HepG2 (cell line): Measurements from ENCODE around the gene PRELID1. TPM values are rescaled to one million over a fixed set of nuclear protein-coding genes. Genes with fewer than 3 reads are reported as not detected.
A peak's percentile ranks its signal among the peaks of the same experiment; 100 is the strongest.

Experiments
- ATAD3A ChIP-seq: sonication (generic); formaldehyde crosslinking; IDR thresholded peaks from 2 replicates; pipeline ENCODE4 v1.4.0; 2020; ENCODE audit warnings: missing genetic modification reagents
- ATF1 ChIP-seq: IDR thresholded peaks from 2 replicates; pipeline ENCODE4 v1.6.1; 2016; ENCODE audit warnings: mild to moderate bottlenecking, control low read depth
- BHLHE40 ChIP-seq: IDR thresholded peaks from 2 replicates; pipeline ENCODE4 v1.6.1; 2011; ENCODE audit warnings: low read length, improper control_type of control experiment
- EEA1 ChIP-seq: sonication (generic); formaldehyde crosslinking; IDR thresholded peaks from 2 replicates; pipeline ENCODE4 v1.5.1; 2020; ENCODE audit warnings: mild to moderate bottlenecking, missing genetic modification reagents, borderline replicate concordance
- ELF3 ChIP-seq: IDR thresholded peaks from 2 replicates; pipeline ENCODE4 v1.6.1; 2016; ENCODE audit warnings: missing genetic modification reagents, missing compliant biosample characterization
- FOXK2 ChIP-seq: fragments of 450-650 bp; IDR thresholded peaks from 2 replicates; pipeline ENCODE4 v1.6.1; 2016
- KAT8 ChIP-seq: IDR thresholded peaks from 2 replicates; pipeline ENCODE4 v1.6.1; 2016; ENCODE audit warnings: missing genetic modification reagents, missing compliant biosample characterization
- KDM6A ChIP-seq: IDR thresholded peaks from 2 replicates; pipeline ENCODE4 v1.6.1; 2016; ENCODE audit warnings: low read depth
- KLF6 ChIP-seq: IDR thresholded peaks from 2 replicates; pipeline ENCODE4 v1.8.0; 2016; ENCODE audit warnings: missing biosample characterization, missing genetic modification reagents
- KLF9 ChIP-seq: IDR thresholded peaks from 2 replicates; pipeline ENCODE4 v1.6.1; 2016; ENCODE audit warnings: low read depth
- PAWR ChIP-seq: sonication (generic); formaldehyde crosslinking; IDR thresholded peaks from 2 replicates; pipeline ENCODE4 v1.4.0; 2020; ENCODE audit warnings: missing genetic modification reagents, mild to moderate bottlenecking, borderline replicate concordance
- SNRNP70 ChIP-seq: fragments of 200-400 bp; formaldehyde crosslinking; IDR thresholded peaks from 2 replicates; pipeline ENCODE4 v1.6.1; 2017; ENCODE audit warnings: mild to moderate bottlenecking, low read depth, low read length, moderate library complexity
- SP4 ChIP-seq: sonication (generic); formaldehyde crosslinking; IDR thresholded peaks from 2 replicates; pipeline ENCODE4 v1.8.1; 2023; ENCODE audit warnings: mild to moderate bottlenecking, missing genetic modification reagents
- TARDBP ChIP-seq: sonication (generic); formaldehyde crosslinking; IDR thresholded peaks from 2 replicates; pipeline ENCODE4 v1.8.0; 2022; ENCODE audit warnings: mild to moderate bottlenecking, missing genetic modification reagents
- ZFY ChIP-seq: sonication (generic); formaldehyde crosslinking; IDR thresholded peaks from 2 replicates; pipeline ENCODE4 v1.4.0; 2020; ENCODE audit warnings: missing genetic modification reagents
- ZNF530 ChIP-seq: sonication (generic); formaldehyde crosslinking; IDR thresholded peaks from 2 replicates; pipeline ENCODE4 v1.5.0; 2020; ENCODE audit warnings: low read depth, mild to moderate bottlenecking, missing genetic modification reagents
- ZNF660 ChIP-seq: sonication (generic); formaldehyde crosslinking; IDR thresholded peaks from 2 replicates; pipeline ENCODE4 v1.5.1; 2020; ENCODE audit warnings: mild to moderate bottlenecking, low read depth, missing genetic modification reagents, borderline replicate concordance
- ZNF670 ChIP-seq: sonication (generic); formaldehyde crosslinking; IDR thresholded peaks from 2 replicates; pipeline ENCODE4 v1.8.0; 2022; ENCODE audit warnings: mild to moderate bottlenecking, missing genetic modification reagents, borderline replicate concordance
- polyA plus RNA-seq, 8 experiments: library from polyadenylated mRNA; depleted of rRNA in 3 of 8; stranded (reverse) in 7 of 8; unstranded in 1 of 8; fragments of >200 nt; fragmentation: Illumina TruSeq in 4 of 8; extraction: Trizol in 4 of 8; gene quantifications; 2 replicates each; pipeline versions ENCODE4 v1.2.1 to v1.2.3, GENCODE V29; 2011 to 2016; ENCODE audit warnings: low read depth in 4 of 8, missing spikeins in 1 of 8, mixed read lengths in 1 of 8; ENCODE audit not compliant: insufficient read depth in 1 of 8
- total RNA-seq, 5 experiments: library from RNA; depleted of rRNA; stranded (reverse); fragments of >200 nt; fragmentation: Illumina TruSeq; extraction: Trizol; gene quantifications; 2 replicates each; pipeline ENCODE4 v1.2.3, GENCODE V29; 2016; ENCODE audit warnings: low read depth in 1 of 5
- TF ChIP-seq, protein P1 (sequence below): sonication (generic); formaldehyde crosslinking; IDR thresholded peaks from 2 replicates; pipeline ENCODE4 v1.8.1; 2022; ENCODE audit warnings: low read depth, mild to moderate bottlenecking, missing genetic modification reagents
- TF ChIP-seq, protein P2 (sequence below): sonication (generic); formaldehyde crosslinking; IDR thresholded peaks from 2 replicates; pipeline ENCODE4 v1.4.0; 2020; ENCODE audit warnings: missing genetic modification reagents, borderline replicate concordance
- TF ChIP-seq, protein P3 (sequence below): sonication (generic); formaldehyde crosslinking; IDR thresholded peaks from 2 replicates; pipeline ENCODE4 v1.5.1; 2020; ENCODE audit warnings: missing genetic modification reagents, mild to moderate bottlenecking, borderline replicate concordance
- TF ChIP-seq, protein P4 (sequence below): sonication (generic); formaldehyde crosslinking; IDR thresholded peaks from 2 replicates; pipeline ENCODE4 v1.4.0; 2020; ENCODE audit warnings: mild to moderate bottlenecking, missing genetic modification reagents

PRELID1 gene
- total and polyA plus RNA-seq, 2 of the 13 experiments (the other 11 are each of a cell fraction or from before 2014, with no cell fraction given): 250 to 271 TPM

DNA sequence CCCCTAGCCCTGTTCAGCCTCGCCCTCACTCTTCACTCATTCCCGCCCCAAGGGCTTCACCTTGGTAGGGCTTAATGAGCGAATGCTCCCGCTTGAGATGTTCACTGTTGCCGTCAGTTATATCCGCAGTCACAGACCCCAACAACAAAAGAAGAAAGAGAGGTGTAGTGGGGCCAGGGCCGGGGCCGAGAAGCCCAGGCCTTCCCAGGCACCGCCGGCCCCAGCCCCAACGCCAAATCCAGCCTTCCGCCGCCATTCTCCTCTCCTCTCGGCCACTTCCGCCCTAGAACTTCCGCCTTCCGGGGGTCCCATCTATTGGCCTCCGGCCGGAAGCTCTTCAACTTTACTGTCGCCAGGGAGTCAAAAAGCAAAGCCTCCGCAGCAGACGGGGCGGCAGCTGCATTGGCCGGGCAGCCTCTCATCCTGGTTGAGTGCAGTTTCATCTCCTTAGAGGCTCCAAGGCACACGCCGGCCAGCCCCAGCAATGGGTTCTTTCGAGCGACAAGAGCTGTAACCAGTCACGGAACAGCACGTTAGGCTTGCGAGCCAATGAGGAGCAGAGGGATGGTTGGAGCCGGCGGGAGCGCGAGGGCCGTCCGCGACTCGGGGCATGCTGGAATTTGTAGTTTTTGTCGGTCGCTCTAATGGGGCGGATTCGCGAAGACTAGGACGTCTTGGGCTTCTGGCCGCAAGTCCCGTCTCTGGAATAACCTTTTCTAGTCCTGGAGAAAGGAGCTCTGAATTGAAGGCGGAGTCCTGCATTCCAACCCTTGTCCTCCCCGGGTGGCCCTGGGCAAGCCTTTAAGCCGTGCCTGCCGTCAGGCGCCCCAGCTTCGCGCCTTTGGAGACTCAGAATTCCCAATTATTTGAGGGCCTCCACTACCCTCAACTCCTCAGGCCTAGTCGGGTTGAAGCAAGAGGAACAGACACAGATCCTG lies 48.1 kb downstream of the PRELID1 start, which contains the start of gene LMAN2 (continued):
- TF ChIP-seq, protein P1, sequence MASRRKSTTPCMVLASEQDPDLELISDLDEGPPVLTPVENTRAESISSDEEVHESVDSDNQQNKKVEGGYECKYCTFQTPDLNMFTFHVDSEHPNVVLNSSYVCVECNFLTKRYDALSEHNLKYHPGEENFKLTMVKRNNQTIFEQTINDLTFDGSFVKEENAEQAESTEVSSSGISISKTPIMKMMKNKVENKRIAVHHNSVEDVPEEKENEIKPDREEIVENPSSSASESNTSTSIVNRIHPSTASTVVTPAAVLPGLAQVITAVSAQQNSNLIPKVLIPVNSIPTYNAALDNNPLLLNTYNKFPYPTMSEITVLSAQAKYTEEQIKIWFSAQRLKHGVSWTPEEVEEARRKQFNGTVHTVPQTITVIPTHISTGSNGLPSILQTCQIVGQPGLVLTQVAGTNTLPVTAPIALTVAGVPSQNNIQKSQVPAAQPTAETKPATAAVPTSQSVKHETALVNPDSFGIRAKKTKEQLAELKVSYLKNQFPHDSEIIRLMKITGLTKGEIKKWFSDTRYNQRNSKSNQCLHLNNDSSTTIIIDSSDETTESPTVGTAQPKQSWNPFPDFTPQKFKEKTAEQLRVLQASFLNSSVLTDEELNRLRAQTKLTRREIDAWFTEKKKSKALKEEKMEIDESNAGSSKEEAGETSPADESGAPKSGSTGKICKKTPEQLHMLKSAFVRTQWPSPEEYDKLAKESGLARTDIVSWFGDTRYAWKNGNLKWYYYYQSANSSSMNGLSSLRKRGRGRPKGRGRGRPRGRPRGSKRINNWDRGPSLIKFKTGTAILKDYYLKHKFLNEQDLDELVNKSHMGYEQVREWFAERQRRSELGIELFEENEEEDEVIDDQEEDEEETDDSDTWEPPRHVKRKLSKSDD: 0 out of 2 replicates have a peak, but pooled peaks have one; percentile 50
- TF ChIP-seq, protein P2, sequence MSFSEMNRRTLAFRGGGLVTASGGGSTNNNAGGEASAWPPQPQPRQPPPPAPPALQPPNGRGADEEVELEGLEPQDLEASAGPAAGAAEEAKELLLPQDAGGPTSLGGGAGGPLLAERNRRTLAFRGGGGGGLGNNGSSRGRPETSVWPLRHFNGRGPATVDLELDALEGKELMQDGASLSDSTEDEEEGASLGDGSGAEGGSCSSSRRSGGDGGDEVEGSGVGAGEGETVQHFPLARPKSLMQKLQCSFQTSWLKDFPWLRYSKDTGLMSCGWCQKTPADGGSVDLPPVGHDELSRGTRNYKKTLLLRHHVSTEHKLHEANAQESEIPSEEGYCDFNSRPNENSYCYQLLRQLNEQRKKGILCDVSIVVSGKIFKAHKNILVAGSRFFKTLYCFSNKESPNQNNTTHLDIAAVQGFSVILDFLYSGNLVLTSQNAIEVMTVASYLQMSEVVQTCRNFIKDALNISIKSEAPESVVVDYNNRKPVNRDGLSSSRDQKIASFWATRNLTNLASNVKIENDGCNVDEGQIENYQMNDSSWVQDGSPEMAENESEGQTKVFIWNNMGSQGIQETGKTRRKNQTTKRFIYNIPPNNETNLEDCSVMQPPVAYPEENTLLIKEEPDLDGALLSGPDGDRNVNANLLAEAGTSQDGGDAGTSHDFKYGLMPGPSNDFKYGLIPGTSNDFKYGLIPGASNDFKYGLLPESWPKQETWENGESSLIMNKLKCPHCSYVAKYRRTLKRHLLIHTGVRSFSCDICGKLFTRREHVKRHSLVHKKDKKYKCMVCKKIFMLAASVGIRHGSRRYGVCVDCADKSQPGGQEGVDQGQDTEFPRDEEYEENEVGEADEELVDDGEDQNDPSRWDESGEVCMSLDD (CRISPR knock-in tag): 0 out of 2 replicates have a peak, but pooled peaks have one; percentile 39
- TF ChIP-seq, protein P3, sequence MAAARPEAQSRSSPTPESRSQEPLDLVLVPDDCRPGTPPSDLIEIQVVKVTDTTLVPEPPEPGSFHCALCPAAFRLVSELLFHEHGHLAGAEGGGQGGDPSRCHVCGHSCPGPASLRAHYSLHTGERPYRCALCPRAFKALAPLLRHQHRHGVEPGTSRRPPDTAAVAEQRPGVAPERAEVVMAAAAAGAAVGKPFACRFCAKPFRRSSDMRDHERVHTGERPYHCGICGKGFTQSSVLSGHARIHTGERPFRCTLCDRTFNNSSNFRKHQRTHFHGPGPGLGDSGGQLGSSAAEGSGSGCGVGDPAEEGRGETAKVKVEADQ (CRISPR knock-in tag): peak; percentile 73; the same call in 1 of the 2 replicates
- TF ChIP-seq ATAD3A (CRISPR knock-in tag) (no peak), PAWR (CRISPR knock-in tag) (no peak), KLF6 (CRISPR knock-in tag) (no peak; the same call in 1 of the 2 replicates), KLF9 (CRISPR knock-in tag) (peak; percentile 59), SP4 (CRISPR knock-in tag) (no peak), ZNF670 (CRISPR knock-in tag) (no peak), TARDBP (CRISPR knock-in tag) (peak; percentile 77; the same call in 1 of the 2 replicates), ZFY (CRISPR knock-in tag) (peak; percentile 84), SNRNP70 (no peak), ZNF530 (CRISPR knock-in tag) (no peak), ZNF660 (no peak), FOXK2 (no peak), ELF3 (CRISPR knock-in tag) (peak; percentile 60; the same call in 1 of the 2 replicates), EEA1 (CRISPR knock-in tag) (no peak), ATF1 (CRISPR knock-in tag) (peak; percentile 82), KAT8 (CRISPR knock-in tag) (peak; percentile 98), KDM6A (no peak), BHLHE40 (no peak)
- TF ChIP-seq, protein P4, sequence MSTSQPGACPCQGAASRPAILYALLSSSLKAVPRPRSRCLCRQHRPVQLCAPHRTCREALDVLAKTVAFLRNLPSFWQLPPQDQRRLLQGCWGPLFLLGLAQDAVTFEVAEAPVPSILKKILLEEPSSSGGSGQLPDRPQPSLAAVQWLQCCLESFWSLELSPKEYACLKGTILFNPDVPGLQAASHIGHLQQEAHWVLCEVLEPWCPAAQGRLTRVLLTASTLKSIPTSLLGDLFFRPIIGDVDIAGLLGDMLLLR (CRISPR knock-in tag): no peak
